ENCODE measurements around the gene CASP2. TPM values are rescaled to one million over a fixed set of nuclear protein-coding genes. Genes with fewer than 3 reads are reported as not detected.

Gene CASP2
- total and polyA plus RNA-seq, 2 of the 13 experiments (the other 11 are each of a cell fraction or from before 2014, with no cell fraction given): 10.2 to 13.7 TPM

GRCh38 chr7:143265017-143265693 is 23.0 kb upstream of the CASP2 start (continued):
- TF ChIP-seq ZFP41 (CRISPR knock-in tag; IDR thresholded peaks at IDR 0.05; ENCODE audit: borderline replicate concordance) (no peak), CHD2 (IDR thresholded peaks at IDR 0.05; ENCODE audit: low read depth, low read length) (no peak)

DNA sequence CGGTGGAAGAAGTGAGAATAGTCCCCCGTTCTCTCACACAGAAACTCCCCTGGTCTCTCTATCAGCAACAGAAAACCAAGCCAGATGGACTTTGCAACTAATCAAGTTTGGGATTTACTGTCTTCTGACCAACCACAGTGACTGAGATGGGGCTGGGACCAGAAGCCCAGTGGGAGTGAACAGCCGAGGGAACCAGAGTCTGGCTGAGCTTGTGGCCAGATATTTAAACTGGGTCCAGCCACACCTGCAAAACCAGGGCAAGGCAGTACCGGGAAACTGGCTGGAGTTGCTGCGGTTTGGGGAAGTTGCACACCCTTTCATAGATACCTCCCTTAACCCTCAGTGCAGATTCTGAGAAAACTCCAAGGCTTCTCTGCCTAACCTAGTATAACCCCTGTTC is 18.9 kb upstream of the CASP2 start:
- peaks cover 15% of the 10 kb centered on the region for H3K4me1 ChIP-seq (ENCODE audit: insufficient read depth, low read length)
- H3K27ac ChIP-seq (ENCODE audit: extremely low read length, insufficient read depth, low read length): no peak overlapping the region
- no peak overlapping the region for H3K9ac ChIP-seq (ENCODE audit: insufficient read depth, low read depth, low read length)
- intact Hi-C loops (cut with micrococcal nuclease; ENCODE audit: unreplicated experiment): no loop called here
- peaks cover 5 to 23% of the 10 kb centered on the region in 2 experiments; a peak in 4 of 5 replicates for H3K36me3 ChIP-seq (replicated peaks in 1 of 2; ENCODE audit: control insufficient read depth in 1 of 2, insufficient read depth in 2 of 2, low read length in 2 of 2)
- H3K27me3 ChIP-seq (ENCODE audit: control insufficient read depth in 1 of 2, insufficient read depth in 2 of 2, low read length in 2 of 2): no peaks in the 10 kb centered on the region
- ChIA-PET POLR2A (no interaction called here), CTCF (ENCODE audit: low intra/inter-chr PET ratio, low total read pairs) (no interaction called here)
- TF ChIP-seq ZNF660 (CRISPR knock-in tag; IDR thresholded peaks at IDR 0.05; ENCODE audit: borderline replicate concordance, low read depth) (no peak), FOSL2 (CRISPR knock-in tag; IDR thresholded peaks at IDR 0.05) (no peak), ZNF839 (CRISPR knock-in tag; IDR thresholded peaks at IDR 0.05; ENCODE audit: borderline replicate concordance) (no peak), ZNF687 (CRISPR knock-in tag; IDR thresholded peaks at IDR 0.05) (no peak), KLF6 (CRISPR knock-in tag; IDR thresholded peaks at IDR 0.05) (no peak), ZZZ3 (CRISPR knock-in tag; IDR thresholded peaks at IDR 0.05; ENCODE audit: borderline replicate concordance) (no peak)
- TF ChIP-seq, protein P1, sequence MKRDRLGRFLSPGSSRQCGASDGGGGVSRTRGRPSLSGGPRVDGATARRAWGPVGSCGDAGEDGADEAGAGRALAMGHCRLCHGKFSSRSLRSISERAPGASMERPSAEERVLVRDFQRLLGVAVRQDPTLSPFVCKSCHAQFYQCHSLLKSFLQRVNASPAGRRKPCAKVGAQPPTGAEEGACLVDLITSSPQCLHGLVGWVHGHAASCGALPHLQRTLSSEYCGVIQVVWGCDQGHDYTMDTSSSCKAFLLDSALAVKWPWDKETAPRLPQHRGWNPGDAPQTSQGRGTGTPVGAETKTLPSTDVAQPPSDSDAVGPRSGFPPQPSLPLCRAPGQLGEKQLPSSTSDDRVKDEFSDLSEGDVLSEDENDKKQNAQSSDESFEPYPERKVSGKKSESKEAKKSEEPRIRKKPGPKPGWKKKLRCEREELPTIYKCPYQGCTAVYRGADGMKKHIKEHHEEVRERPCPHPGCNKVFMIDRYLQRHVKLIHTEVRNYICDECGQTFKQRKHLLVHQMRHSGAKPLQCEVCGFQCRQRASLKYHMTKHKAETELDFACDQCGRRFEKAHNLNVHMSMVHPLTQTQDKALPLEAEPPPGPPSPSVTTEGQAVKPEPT (CRISPR knock-in tag; IDR thresholded peaks at IDR 0.05; ENCODE audit: low read depth): no peak
- TF ChIP-seq, protein P2, sequence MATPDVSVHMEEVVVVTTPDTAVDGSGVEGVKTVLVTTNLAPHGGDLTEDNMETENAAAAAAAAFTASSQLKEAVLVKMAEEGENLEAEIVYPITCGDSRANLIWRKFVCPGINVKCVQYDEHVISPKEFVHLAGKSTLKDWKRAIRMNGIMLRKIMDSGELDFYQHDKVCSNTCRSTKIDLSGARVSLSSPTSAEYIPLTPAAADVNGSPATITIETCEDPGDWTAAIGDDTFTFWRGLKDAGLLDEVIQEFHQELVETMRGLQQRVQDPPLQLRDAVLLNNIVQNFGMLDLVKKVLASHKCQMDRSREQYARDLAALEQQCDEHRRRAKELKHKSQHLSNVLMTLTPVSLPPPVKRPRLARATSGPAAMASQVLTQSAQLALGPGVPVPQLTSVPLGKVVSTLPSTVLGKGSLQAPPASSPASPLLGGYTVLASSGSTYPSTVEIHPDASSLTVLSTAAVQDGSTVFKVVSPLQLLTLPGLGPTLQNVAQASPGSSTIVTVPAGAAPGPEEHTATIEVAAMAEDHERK (CRISPR knock-in tag; IDR thresholded peaks at IDR 0.05; ENCODE audit: low read depth): no peak
- BruUV-seq (replicated peaks): no TSS peak
- WGBS (ENCODE audit: low lambda C conversion rate): 87% methylated on average over 5 of the region's 5 CpGs
- no peaks in the 10 kb centered on the region for H4K20me1 ChIP-seq (ENCODE audit: insufficient read depth, low read length)
- no peak for DNase-seq (ENCODE audit: low spot score)
- ATAC-seq: no peak
- no peaks in the 10 kb centered on the region for H3K9me3 ChIP-seq (ENCODE audit: low read length)
- H3K4me2 ChIP-seq (ENCODE audit: low read depth, low read length): no peak overlapping the region
- H3K4me3 ChIP-seq (replicated peaks in 1 of 3; ENCODE audit: insufficient read depth in 1 of 3, low read depth in 2 of 3, low read length in 3 of 3): no peak overlapping the region
- no peak for FAIRE-seq
- no peak overlapping the region for H2AFZ ChIP-seq (ENCODE audit: low read length)
- peaks cover 6% of the 10 kb centered on the region for H3K79me2 ChIP-seq (ENCODE audit: insufficient read depth, low read length)
- in situ Hi-C loops (cut with HindIII; ENCODE audit: extremely low pct_ligation_motif_present, low pct_unique_long_range_greater_than_20kb): no loop called here
